Activated gamma-delta T cell treated with Interleukin-2 at 50 U/mL for 16 hours (primary cell): ENCODE measurements around the gene MAPK7.

Experiments used
- DNase-seq: peaks from one replicate; pipeline ENCODE4 v3.0.0-alpha.2; 2020

MAPK7 gene

DNA sequence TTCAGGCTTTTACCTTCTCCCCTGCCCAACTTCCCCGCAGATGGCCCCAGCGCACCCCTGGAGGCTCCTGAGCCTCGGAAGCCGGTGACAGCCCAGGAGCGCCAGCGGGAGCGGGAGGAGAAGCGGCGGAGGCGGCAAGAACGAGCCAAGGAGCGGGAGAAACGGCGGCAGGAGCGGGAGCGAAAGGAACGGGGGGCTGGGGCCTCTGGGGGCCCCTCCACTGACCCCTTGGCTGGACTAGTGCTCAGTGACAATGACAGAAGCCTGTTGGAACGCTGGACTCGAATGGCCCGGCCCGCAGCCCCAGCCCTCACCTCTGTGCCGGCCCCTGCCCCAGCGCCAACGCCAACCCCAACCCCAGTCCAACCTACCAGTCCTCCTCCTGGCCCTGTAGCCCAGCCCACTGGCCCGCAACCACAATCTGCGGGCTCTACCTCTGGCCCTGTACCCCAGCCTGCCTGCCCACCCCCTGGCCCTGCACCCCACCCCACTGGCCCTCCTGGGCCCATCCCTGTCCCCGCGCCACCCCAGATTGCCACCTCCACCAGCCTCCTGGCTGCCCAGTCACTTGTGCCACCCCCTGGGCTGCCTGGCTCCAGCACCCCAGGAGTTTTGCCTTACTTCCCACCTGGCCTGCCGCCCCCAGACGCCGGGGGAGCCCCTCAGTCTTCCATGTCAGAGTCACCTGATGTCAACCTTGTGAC lies 3.6 kb downstream of the MAPK7 start:
- DNase-seq = no peak

DNA sequence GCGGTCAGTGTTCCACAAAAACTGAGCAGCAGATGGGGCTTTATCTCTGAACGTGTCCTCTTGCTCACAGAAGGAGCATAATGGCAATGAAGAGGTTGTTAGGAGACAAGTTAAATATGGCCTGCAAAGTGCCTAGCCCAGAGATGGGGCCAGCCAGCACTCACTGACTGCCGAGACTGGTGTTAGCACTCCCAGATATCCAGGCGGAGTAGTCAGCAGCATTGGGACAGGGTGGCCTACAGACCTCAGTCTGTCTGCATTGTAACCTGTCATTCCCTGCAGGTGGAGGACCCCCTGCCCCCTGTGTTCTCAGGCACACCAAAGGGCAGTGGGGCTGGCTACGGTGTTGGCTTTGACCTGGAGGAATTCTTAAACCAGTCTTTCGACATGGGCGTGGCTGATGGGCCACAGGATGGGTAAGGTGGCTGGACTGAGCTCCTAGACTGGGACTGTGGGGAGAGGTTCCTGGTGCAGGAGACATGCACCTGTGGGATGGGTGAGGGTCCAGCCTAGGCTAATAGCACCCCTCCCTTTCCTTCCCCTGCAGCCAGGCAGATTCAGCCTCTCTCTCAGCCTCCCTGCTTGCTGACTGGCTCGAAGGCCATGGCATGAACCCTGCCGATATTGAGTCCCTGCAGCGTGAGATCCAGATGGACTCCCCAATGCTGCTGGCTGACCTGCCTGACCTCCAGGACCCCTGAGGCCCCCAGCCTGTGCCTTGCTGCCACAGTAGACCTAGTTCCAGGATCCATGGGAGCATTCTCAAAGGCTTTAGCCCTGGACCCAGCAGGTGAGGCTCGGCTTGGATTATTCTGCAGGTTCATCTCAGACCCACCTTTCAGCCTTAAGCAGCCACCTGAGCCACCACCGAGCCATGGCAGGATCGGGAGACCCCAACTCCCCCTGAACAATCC lies 4.5 kb downstream of the MAPK7 start:
- DNase-seq = no peak

DNA sequence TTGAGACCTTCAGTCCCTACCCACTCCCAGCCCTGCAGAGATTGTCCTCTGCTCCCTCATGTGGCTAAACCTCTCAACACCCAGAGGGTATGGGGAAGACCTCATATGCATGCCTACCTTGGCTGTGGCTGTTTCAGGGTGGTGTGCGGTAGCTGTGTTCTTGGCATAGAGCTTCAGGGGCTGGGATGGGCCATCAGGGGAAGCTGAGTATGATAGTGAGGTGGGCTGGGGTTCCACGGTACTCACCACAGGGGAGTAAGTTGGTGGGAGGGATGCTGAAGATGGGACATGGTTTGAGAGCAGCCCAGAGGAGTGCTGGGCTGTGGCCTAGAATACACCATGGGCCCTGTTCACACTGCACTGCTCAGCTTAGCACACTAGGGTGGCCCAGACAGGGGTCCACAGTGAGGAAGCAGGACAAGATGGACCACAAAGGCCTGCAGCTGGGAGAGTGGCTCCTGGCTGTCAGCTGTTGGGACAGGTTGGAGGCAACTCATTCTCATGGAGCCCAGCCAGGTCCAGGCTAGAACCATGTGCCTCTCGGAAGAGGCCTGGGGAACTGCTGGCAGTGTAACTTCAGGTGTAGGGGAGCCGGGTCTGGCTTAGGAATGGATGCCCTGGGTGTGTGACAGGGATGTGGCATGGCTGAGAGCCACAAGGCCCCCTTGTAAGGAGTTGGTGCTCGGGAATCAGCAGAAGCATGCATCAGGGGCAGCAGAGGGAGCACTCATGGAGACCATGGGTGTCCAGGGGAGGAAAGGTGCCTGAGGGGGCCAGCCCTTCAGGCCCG lies 5.6 kb downstream of the MAPK7 start:
- no peak for DNase-seq

DNA sequence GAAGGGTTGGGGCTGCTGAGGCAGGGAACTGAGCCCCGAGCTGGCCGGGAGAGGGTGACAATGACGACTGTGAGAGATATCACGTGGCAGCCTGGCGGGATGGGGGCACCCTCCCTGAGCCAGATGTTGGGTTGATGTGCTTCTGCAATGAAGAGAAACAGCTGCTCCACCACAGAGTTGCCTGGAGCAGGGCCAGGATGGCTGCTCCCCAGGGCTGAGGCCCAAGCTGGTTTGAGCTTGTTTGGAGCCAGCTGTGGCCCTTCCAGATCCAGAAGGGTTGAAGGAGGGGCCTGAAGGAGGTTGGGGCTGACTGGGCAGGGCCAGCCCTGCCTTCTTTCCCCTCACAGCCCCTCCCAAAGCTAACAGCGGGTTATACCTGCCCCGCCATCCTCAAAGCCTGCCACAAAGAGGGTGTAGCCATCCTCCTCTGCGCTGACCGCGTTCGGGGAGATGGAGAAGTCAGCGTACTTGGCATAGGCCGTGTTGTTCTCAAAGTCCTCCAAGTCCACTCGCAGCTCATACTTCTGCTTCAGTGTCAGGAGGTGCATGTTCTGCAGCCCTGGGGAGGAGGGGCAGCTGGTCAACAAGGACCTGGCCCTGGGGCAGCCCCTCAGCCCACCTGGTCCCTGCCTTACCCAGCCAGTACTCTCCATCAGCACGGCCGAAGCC lies 6.6 kb downstream of the MAPK7 start:
- DNase-seq = no peak

DNA sequence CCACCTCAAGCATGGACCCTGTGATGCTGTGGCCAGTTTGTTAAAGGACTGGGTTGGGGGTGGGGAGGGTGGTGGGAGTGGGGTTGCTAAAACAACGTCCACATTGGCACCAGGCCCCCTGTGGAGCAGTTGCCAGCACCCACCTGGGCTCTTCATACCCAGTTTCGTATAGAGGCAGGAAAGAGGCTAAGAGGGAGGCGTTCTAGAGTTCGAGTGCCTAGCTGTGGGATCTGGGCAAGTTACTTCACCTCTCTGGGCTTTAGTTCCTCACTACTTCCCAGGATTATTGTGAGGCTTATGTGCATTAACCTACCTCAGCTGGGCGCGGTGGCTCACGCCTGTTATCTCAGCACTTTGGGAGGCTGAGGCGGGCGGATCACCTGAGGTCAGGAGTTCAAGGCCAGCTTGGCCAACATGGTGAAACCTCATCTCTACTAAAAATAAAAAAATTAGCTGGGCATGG lies 7.3 kb downstream of the MAPK7 start:
- no peak for DNase-seq

DNA sequence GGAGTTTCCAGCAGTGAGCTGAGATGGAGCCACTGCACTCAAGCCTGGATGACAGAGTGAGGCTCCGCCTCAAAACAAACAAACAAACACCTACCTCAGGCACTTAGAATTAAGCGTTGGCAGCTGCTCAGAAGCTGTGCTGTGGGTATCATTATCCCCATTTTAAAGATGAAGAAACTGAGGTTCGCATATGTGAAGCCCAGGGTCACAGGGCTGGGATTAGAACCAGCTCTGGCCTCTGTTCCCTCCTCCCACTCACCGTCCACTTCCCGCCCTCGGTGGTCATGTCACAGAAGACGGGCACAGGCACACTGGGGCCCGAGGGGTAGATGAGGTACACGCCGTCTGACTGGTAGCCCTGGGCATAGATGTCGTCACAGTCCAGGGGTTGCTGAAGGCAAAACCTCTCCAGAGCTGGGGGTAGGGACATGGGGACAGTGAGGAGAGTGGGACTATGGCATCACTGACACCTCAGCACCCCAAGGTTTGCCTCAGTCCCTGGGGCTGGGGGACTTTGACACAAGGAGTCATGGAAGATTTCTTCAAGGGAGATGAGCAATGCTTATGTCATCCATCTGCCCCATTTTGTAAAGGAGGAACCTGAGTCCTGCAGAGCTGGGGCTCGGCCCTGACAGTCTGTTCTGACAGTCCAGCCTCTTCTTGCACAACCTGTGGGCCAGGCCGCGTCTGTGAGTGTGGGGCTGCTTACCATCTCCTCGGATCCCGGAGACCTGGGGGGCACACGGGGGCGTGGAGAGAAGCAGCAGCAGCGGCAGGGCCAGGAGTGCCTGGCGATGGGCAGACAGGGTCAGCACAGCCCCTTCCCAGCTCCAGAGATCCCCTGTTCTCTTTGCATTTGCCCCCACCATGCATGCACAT lies 8.0 kb downstream of the MAPK7 start:
- DNase-seq = no peak

DNA sequence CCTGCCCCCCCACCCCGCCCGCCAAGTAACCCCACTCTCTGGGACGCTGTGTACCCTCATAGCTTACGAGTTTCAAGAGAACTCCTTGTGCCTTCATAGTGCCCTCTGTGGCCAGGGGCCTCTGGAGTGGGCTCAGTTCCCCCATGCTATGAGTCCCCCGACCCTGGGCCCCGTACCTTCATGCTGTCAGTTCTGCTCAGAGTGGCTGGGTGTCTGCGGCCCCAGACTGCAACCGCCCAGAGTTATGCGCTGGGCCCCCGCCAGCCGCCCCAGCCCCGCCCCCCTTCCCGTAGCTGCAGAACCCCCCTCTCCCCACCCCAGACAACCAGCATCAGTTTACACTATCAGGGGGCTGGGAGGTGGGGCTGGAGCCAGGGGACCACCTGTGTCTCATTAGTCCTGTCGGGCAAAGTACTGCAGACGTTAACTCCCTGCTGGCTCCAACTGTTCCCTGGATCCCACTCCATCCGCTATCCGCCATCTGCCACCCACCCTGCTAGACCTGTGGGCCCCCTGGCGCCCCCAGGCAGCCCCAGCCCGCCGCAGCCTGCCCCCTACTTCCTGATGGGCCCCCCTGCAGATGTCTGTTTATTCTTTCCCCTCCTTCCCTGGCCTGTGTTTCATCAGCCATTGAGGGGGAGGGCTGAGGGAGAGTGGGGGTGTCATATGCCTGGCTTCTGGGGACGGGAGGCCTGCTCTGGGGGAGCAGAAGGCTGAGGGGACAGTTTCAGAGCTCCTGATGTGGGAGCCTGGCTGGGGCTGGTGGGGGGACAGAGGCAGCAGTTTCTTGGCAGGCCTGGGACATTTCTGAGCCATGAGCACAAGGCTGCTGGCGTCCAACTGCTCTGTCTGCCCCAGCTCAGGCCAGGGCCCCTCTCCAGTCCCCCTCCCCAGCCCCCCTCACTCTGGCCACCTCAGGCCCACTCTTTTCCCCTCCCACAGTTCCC lies 8.9 kb downstream of the MAPK7 start, which contains the start of gene MFAP4:
MFAP4 (minus strand) TSS at position 217 of the 947 bp plus-strand sequence; CDS start at position 182, 35 bp downstream.
- DNase-seq = no peak

DNA sequence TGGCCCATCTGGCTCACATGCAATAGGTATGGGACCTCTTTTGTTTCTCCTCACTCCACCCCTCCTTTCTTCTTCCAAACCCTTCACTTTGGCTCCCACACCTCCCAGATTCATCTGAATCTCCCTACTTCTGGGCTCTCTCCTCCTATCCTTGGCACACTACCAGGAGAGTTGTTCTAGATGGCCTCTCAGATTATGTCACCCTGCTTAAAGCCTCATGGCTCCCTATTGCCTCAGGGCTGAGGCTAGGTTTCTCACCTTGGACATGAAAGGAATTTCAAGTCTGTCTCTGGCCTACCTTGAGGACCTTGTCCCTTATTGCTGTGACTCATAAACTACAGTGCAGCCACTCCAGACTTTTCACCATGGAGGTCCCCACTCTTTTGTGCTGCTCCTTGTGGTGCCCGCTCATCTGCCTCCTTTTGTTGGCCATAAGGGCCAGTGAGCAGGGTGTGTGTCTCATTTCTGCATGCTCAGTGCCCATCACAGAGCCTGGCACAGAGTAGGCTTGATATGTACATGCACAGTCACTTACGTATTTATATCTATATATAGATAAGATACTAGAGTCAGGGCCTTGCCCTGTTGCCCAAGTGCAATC lies 9.7 kb downstream of the MAPK7 start:
- DNase-seq = no peak

DNA sequence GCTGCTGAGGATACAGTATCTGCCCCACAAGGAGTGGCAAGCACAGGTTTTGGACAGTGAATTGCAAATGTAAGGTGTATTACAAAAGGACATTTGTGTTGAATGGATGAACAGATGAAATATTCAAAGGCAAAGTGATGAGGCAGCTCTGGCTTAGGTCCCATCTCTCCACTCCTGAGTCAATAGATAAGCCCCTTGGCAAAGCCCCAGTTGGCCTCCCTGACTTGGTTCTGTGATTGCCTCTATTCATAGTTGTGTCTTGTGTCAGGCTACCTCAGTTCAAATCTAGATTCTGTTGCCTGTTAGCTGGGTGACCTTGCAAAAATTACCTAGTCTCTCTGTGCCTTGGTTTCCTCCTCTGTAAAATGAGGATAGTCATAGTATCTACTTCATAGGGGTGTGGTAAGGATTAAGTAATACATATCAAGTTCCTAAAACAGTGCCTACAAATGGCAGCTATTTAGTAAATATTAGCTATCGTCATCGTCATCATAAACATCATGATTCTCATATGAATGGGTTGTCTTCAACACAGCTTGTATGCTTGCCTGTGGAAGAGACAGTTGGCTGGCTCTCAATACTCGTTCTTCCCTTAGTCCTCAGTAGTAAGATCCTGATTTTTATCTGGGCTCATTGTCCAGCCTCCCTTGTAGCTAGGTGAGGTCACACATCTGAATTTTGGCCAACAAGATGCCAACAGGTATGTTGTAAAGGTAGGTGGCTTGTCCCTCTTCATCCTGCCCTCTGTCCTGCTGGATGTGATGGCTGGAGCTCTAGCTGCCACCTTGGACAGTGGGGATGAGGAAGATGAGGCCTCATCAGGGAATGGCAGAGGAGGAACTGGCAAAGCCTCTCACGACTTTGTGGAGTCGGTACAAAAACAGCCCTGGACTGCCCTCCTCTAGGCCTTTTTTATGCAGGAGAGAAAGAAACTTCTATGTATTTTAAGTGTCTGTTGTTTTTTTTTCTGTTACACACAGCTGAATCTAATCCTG lies 10.8 kb downstream of the MAPK7 start:
- no peak for DNase-seq

DNA sequence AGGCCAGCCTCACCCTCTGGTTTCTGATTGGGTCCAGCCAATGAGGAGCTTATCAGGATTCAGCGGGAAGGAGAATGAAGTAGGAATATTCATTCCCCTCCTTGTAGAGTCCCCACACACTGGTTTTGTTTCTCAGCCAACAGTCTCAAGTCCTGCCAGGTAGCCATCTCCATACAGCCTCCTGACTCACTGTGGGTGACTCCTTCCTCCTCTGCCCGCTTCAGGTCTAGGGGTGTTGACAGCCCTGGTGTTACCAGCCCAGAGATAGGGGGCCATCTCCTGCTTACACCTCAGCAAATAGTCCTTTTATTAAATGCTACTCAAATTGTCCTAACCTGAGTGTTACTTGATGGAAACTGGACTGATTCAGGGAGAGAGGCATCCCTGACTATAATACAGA lies 12.7 kb downstream of the MAPK7 start:
- DNase-seq = no peak

DNA sequence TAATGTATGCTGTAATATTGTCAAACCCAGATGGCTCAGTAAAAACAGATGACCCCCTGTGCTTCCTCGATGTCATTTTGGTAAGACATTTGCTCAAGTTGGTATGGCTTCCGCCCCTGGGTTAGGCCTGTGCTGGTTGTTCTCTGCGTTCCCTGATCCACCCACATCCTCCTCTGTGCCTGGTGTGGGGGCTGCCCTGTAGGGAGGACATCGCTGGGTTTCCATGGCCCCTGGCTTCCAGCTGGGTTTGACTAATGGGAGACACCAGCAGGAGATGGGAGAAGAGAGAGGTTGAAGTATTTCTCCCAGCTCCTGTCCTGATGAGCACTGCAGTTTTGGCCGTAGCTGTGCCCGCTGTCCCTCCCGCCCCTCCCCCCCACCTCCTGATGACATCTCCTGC lies 13.1 kb downstream of the MAPK7 start:
- no peak for DNase-seq

DNA sequence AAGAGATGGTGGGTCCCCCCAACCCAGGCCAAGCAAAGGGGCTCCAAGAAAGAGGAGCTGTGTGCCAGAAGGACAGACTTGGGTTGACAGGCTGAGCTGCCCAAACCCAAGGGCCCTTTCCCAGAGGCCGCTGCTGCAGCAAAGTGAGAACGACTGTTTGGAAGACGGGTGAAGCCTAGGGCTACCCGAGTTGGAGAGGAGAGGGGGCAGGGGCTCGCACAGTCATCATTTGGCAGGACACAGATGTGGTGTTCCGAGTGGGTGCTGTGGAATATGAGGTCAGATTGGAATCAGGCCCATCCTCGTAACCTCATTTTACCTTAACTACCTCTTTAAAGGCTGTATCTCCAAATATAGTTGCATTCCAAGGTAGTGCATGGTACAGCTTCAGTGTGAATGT lies 14.0 kb downstream of the MAPK7 start:
- DNase-seq = no peak

DNA sequence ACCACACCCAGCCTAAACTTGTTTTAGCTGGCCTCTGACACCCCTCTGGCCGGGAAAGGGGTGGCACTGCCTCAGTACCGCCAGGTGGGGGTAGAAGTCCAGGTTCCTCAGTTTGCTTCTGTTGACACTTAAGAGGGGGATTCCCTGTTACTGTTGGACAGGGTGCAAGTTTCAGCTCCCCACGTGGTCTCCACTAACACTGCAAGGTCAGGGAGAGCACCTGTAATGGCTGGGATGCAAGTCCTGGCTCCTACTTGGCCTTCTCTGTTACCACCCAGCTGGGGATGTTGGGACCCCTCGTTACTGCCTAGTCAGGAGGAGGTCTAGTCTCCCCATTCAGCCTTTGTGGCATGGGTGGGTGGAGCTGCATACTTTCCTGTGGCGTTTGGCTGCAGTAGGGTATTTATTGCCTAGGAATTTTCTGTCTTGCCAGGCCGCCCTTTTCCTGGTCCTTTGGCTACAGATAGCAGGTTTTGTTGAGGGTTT lies 19.3 kb downstream of the MAPK7 start:
- no peak for DNase-seq

DNA sequence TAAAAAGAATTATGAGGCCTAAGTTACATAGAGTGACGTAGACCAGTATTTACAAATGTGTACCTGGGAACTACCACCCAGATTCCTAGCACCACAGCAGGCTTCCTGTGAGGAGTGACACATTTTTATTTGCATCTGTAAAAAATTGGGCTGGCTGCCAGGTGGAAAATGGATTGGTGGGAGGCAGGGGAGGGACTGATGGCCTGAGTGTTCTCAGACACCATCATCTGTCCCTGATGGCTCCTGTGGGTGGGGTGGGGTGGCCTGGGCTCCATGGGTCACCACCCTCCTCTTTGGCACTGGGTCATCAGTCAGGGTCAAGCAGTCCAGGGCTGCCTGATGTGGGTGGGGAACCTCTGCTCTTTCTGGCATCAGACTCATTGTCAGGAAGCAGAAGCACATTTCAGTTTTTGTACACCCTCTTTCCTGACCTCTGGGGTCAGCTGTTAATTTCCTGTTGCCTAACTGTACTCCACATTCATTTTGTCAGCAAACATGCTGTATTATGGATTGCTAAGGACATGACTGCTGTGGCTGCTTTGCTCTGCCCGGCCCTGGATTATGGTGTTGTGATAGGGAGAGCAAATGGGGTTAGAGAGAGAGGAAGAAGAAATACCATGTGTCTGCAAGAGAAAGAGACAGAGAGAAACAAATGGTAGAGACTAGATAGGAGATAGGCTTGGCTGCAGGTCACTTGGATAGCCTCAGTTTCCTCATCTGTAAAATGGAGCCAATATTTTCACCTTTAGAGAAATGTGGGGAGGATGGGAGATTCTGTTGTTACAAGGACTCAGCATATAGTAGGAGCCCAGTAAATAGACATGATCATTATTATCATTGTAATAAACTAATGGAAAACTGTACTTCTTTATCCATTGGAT lies 20.2 kb downstream of the MAPK7 start:
- DNase-seq = no peak

DNA sequence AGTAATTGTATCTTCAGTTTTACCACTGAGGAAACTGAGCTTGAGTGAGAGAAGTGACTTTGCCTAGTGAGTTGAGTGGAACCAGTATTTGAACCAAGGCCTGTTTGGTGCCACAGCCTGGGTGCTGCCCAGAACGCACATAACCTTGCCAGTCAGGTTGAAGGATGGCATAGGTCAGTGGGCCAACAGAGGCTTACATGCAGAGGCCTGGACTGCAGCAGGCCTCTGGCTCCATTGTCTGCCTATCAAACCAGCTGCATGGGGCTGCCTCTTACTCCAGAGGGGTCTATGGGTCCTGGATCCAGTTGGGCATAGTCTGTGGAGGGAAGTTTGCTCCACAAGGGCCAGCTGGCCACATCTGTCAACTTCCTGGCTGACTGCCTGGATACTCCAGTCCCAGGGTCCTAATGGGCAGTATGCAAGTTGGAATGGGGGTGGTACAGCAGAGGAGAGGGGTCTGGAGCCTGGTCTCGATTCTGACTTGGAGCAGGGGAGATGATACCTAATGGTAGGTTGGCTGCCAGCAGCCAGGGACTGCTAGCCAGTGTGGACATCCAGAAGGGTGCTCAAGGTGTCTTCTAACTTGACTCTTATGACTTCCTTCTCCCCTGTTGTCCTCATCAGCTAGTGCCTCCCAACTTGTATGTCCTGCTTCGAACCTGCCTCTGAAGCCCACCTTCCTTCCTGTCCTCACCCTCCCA lies 21.6 kb downstream of the MAPK7 start:
- DNase-seq = no peak

DNA sequence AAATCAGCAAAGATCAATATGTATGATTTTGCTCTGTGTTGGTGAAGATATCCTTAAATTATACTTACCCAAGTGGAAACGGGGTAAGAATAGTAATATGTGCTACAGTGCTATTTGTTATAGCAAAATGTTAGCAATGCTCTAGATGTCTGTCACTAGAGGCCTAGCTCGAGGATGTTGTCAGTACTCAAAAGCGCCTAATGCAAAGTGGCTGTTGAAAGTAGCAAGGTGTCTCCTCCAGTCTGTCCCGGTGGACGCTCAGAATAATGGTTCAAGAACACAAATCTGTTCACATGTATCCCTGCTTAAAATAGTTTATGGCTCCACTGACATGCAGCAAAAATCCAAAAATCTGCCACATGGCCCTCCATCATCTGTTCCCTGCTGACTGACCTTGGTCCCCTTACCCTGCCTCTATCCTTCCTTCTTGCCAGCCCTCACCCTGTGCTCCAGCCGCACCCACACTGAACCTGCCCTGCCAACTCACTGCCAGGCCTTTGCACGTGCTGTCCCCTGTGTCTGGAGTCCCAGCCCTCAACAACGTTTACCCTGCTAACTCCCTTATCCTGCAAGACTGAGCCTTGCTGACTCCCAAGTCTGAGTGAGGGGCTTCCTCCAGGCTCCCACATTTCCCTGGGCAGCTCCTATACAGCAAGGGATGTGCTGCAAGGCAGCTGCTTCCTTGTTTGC lies 23.2 kb downstream of the MAPK7 start:
- no peak for DNase-seq
